Loucy (cell line): ENCODE data around the gene FAM120AOS.

Source experiments
- H2AFZ ChIP-seq: fragments of 200-600 bp; sonication (generic); 2 replicates; pipeline ENCODE4 v1.6.0; 2016; ENCODE audit warnings: antibody characterized with exemption, mild to moderate bottlenecking, low read length, moderate library complexity
- H3F3A ChIP-seq: fragments of 200-600 bp; 2 replicates; pipeline ENCODE4 v1.6.0; 2016; ENCODE audit warnings: antibody characterized with exemption, low read depth, mild to moderate bottlenecking
- H3K27me3 ChIP-seq: fragments of 200-600 bp; sonication (generic); 2 replicates; pipeline ENCODE4 v1.6.1; 2014; ENCODE audit warnings: low read length, mild to moderate bottlenecking; ENCODE audit not compliant: insufficient read depth, poor library complexity, severe bottlenecking
- H3K36me3 ChIP-seq: fragments of 200-600 bp; sonication (generic); 2 replicates; pipeline ENCODE4 v1.6.1; 2016; ENCODE audit warnings: low read length; ENCODE audit not compliant: insufficient read depth
- H3K4me1 ChIP-seq: fragments of 200-600 bp; sonication (generic); 2 replicates; pipeline ENCODE4 v1.5.1; 2014; ENCODE audit warnings: low read length, mild to moderate bottlenecking; ENCODE audit not compliant: insufficient read depth, poor library complexity, severe bottlenecking
- H3K4me2 ChIP-seq: fragments of 200-600 bp; sonication (generic); 2 replicates; pipeline ENCODE4 v1.6.0; 2014; ENCODE audit warnings: antibody characterized with exemption, low read length, low read depth, mild to moderate bottlenecking; ENCODE audit not compliant: poor library complexity, severe bottlenecking
- H3K4me3 ChIP-seq: fragments of 200-600 bp; sonication (generic); 2 replicates; pipeline ENCODE4 v1.5.1; 2014; ENCODE audit warnings: low read length, mild to moderate bottlenecking, mixed read lengths; ENCODE audit not compliant: poor library complexity, severe bottlenecking
- H3K79me2 ChIP-seq: fragments of 200-600 bp; sonication (generic); 2 replicates; pipeline ENCODE4 v1.6.1; 2014; ENCODE audit warnings: low read length; ENCODE audit not compliant: insufficient read depth
- H3K9ac ChIP-seq: fragments of 200-600 bp; sonication (generic); 2 replicates; pipeline ENCODE4 v1.6.0; 2014; ENCODE audit warnings: mild to moderate bottlenecking, low read depth, low read length, moderate library complexity; ENCODE audit not compliant: poor library complexity, severe bottlenecking
- H3K9me2 ChIP-seq: fragments of 200-600 bp; sonication (generic); replicated peaks from 2 replicates; pipeline ENCODE4 v1.6.1; 2016; ENCODE audit warnings: low read depth, low read length, mixed read lengths
- H3K9me3 ChIP-seq: fragments of 200-600 bp; sonication (generic); 2 replicates; pipeline ENCODE4 v1.6.1; 2014; ENCODE audit warnings: mild to moderate bottlenecking, antibody characterized with exemption, low read length, low read depth; ENCODE audit not compliant: insufficient read depth
- H4K20me1 ChIP-seq: fragments of 200-600 bp; sonication (generic); 2 replicates; pipeline ENCODE4 v1.6.0; 2014; ENCODE audit warnings: antibody characterized with exemption, low read length, mild to moderate bottlenecking; ENCODE audit not compliant: insufficient read depth, poor library complexity, severe bottlenecking
- EZH2phosphoT487 ChIP-seq: fragments of 200-600 bp; IDR thresholded peaks from 2 replicates; pipeline ENCODE4 v1.6.1; 2018; ENCODE audit warnings: antibody characterized with exemption, mild to moderate bottlenecking, moderate library complexity, borderline replicate concordance
- TF ChIP-seq, protein P1 (sequence below): fragments of 200-600 bp; sonication (generic); conservative IDR thresholded peaks from 2 replicates; pipeline ENCODE4 v1.5.1; 2014; ENCODE audit warnings: mild to moderate bottlenecking, antibody characterized with exemption, low read length

Gene FAM120AOS

DNA sequence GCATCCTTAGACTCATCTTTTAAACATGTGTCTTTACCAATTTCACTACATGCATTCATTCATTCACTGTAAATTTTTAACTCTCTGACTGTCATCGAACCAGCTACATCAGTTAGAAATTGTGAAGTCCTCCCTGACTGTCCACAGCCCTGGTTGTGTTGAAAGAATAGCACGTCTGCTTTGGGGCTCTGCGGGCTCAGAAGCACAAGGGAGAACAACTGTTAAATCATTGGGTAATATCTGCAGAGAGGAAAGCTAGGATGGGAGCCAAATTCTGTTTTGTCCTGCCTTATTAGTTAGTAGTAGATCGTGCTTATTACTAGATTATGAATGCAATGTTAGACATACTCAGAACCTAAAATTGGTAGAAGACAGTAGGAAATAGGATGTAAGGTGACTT, 26.3 kb upstream of the FAM120AOS start:
- Histone ChIP-seq H2AFZ (no peak overlapping the region), H3K9me2 (no peaks in the 10 kb centered on the region), H3K27me3 (no peaks in the 10 kb centered on the region), H3K4me1 (no peaks in the 10 kb centered on the region), H4K20me1 (peaks cover 23% of the 10 kb centered on the region), H3K4me3 (no peak overlapping the region), H3K4me2 (no peak overlapping the region), H3K79me2 (peaks cover 70% of the 10 kb centered on the region; the same call in 1 of the 2 replicates), H3K9me3 (no peaks in the 10 kb centered on the region), H3K9ac (no peak overlapping the region), H3K36me3 (peaks cover 79% of the 10 kb centered on the region), H3F3A (no peaks in the 10 kb centered on the region)
- no peak for TF ChIP-seq EZH2phosphoT487
- TF ChIP-seq, protein P1, sequence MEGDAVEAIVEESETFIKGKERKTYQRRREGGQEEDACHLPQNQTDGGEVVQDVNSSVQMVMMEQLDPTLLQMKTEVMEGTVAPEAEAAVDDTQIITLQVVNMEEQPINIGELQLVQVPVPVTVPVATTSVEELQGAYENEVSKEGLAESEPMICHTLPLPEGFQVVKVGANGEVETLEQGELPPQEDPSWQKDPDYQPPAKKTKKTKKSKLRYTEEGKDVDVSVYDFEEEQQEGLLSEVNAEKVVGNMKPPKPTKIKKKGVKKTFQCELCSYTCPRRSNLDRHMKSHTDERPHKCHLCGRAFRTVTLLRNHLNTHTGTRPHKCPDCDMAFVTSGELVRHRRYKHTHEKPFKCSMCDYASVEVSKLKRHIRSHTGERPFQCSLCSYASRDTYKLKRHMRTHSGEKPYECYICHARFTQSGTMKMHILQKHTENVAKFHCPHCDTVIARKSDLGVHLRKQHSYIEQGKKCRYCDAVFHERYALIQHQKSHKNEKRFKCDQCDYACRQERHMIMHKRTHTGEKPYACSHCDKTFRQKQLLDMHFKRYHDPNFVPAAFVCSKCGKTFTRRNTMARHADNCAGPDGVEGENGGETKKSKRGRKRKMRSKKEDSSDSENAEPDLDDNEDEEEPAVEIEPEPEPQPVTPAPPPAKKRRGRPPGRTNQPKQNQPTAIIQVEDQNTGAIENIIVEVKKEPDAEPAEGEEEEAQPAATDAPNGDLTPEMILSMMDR: no peak

DNA sequence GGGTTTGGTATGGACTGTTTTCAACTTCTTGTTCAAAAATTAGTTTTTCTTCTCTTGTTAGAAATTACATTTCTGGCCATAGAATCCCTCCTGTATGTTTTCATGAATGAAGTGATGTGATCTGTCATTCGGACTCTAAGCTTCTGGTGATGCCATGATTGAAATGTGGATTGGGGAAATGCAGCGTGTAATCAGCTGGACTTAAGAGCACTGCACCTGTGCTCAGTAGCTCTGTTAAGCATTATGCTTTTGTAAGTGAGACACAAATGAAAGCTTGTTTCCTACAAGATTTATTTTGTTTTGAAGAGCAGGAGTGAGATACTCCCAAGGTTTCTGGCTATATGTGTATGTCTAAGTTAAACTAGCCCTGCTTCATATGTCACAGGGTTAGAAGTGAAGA, 24.0 kb upstream of the FAM120AOS start:
- peaks cover 73% of the 10 kb centered on the region; the same call in 1 of the 2 replicates for H3K79me2 ChIP-seq
- H3K36me3 ChIP-seq: peaks cover 81% of the 10 kb centered on the region

DNA sequence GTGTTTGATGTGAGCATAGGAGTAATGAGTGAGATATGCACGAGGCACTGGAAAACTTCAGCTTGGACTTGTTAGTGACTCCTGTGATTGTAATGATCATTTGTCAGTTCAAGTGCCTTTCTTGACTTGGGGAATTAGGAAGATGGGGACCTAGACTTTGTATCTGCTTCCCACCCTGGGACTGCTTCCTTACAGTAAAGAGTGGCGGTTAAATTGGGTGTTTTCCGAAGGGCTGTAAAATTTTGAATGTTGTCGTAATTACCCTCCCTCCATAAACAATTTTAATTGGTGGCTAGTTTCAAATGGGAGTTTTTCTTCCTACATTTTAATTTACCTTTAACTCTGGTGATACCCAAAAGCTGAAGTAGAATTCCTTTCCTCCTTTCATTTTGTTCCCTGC, 23.5 kb upstream of the FAM120AOS start:
- Histone ChIP-seq H3K4me2 (no peak overlapping the region), H3K36me3 (peaks cover 81% of the 10 kb centered on the region)

More for the DNA sequence above, 24.0 kb upstream of the FAM120AOS start:
- Histone ChIP-seq H4K20me1 (peaks cover 23% of the 10 kb centered on the region), H3K9ac (no peak overlapping the region), H2AFZ (no peak overlapping the region), H3K9me2 (no peaks in the 10 kb centered on the region), H3K4me3 (no peak overlapping the region), H3K4me1 (no peaks in the 10 kb centered on the region), H3K4me2 (no peak overlapping the region), H3F3A (no peaks in the 10 kb centered on the region), H3K9me3 (no peaks in the 10 kb centered on the region), H3K27me3 (no peaks in the 10 kb centered on the region)
- TF ChIP-seq, protein P1: no peak
- TF ChIP-seq EZH2phosphoT487: no peak

More for the DNA sequence above, 23.5 kb upstream of the FAM120AOS start:
- no peak overlapping the region for H3K4me3 ChIP-seq
- peaks cover 72% of the 10 kb centered on the region; the same call in 1 of the 2 replicates for H3K79me2 ChIP-seq
- H3K9ac ChIP-seq: no peak overlapping the region
- H3K9me3 ChIP-seq: no peaks in the 10 kb centered on the region
- H3K9me2 ChIP-seq: no peaks in the 10 kb centered on the region
- no peak overlapping the region for H2AFZ ChIP-seq
- H3K27me3 ChIP-seq: no peaks in the 10 kb centered on the region
- H4K20me1 ChIP-seq: peaks cover 23% of the 10 kb centered on the region
- no peaks in the 10 kb centered on the region for H3K4me1 ChIP-seq
- H3F3A ChIP-seq: no peaks in the 10 kb centered on the region
- no peak for TF ChIP-seq EZH2phosphoT487
- TF ChIP-seq, protein P1: no peak
